ENCODE measurements around the gene VEGFD.

The VEGFD gene

GRCh38 chrX:15399962-15400391, 15.8 kb upstream of the VEGFD start:
- TF ChIP-seq CSDC2 (CRISPR knock-in tag; IDR thresholded peaks at IDR 0.05) (no peak), POU6F1 (CRISPR knock-in tag; IDR thresholded peaks at IDR 0.05; ENCODE audit: borderline replicate concordance, low read depth) (no peak), OSR1 (CRISPR knock-in tag; IDR thresholded peaks at IDR 0.05) (no peak), PPARA (CRISPR knock-in tag; IDR thresholded peaks at IDR 0.05; ENCODE audit: borderline replicate concordance) (no peak)
- ATAC-seq = no peak

GRCh38 chrX:15398874-15399273, 14.7 kb upstream of the VEGFD start:
- TF ChIP-seq CREB5 (CRISPR knock-in tag; IDR thresholded peaks at IDR 0.05; ENCODE audit: low read depth) = no peak
- TF ChIP-seq SNAI2 (CRISPR knock-in tag; IDR thresholded peaks at IDR 0.05) = no peak
- TF ChIP-seq RARB (CRISPR knock-in tag; IDR thresholded peaks at IDR 0.05) = no peak
- no peak for TF ChIP-seq OSR1 (CRISPR knock-in tag; IDR thresholded peaks at IDR 0.05)
- no peak for TF ChIP-seq TOX (CRISPR knock-in tag; IDR thresholded peaks at IDR 0.05; ENCODE audit: borderline replicate concordance)
- TF ChIP-seq ZC3H10 (CRISPR knock-in tag; IDR thresholded peaks at IDR 0.05) = no peak
- no peak for TF ChIP-seq CSDC2 (CRISPR knock-in tag; IDR thresholded peaks at IDR 0.05)
- TF ChIP-seq ZNF8 (CRISPR knock-in tag; IDR thresholded peaks at IDR 0.05) = no peak
- TF ChIP-seq PATZ1 (CRISPR knock-in tag; IDR thresholded peaks at IDR 0.05; ENCODE audit: borderline replicate concordance) = no peak
- no peak for TF ChIP-seq ZNF565 (CRISPR knock-in tag; conservative IDR thresholded peaks at IDR 0.05; ENCODE audit: low read depth)
- no peak for TF ChIP-seq ESRRG (CRISPR knock-in tag; IDR thresholded peaks at IDR 0.05)
- no peak for TF ChIP-seq TSHZ2 (CRISPR knock-in tag; IDR thresholded peaks at IDR 0.05)
- ATAC-seq = no peak

GRCh38 chrX:15395789-15396188, 11.6 kb upstream of the VEGFD start:
- ATAC-seq = no peak
- TF ChIP-seq ARNTL (CRISPR knock-in tag; IDR thresholded peaks at IDR 0.05; ENCODE audit: borderline replicate concordance, low read depth) = no peak
- peak; percentile 27; the same call in 1 of the 2 replicates for TF ChIP-seq TSHZ2 (CRISPR knock-in tag; IDR thresholded peaks at IDR 0.05)

- no peak for ATAC-seq
Measured at GRCh38 chrX:15391850-15392249, 7.6 kb upstream of the VEGFD start.

More at GRCh38 chrX:15391850-15392249, 7.6 kb upstream of the VEGFD start:
- TF ChIP-seq CSDC2 (CRISPR knock-in tag; IDR thresholded peaks at IDR 0.05) (no peak), OSR1 (CRISPR knock-in tag; IDR thresholded peaks at IDR 0.05) (no peak), RARB (CRISPR knock-in tag; IDR thresholded peaks at IDR 0.05) (no peak), CREB5 (CRISPR knock-in tag; IDR thresholded peaks at IDR 0.05; ENCODE audit: low read depth) (no peak), ZNF565 (CRISPR knock-in tag; conservative IDR thresholded peaks at IDR 0.05; ENCODE audit: low read depth) (no peak), TCF4 (CRISPR knock-in tag; IDR thresholded peaks at IDR 0.05; ENCODE audit: borderline replicate concordance) (no peak), ZNF8 (CRISPR knock-in tag; IDR thresholded peaks at IDR 0.05) (no peak), ZFP3 (CRISPR knock-in tag; IDR thresholded peaks at IDR 0.05) (no peak), TOX (CRISPR knock-in tag; IDR thresholded peaks at IDR 0.05; ENCODE audit: borderline replicate concordance) (no peak), ARNTL (CRISPR knock-in tag; IDR thresholded peaks at IDR 0.05; ENCODE audit: borderline replicate concordance, low read depth) (no peak), ZC3H10 (CRISPR knock-in tag; IDR thresholded peaks at IDR 0.05) (no peak), POU6F1 (CRISPR knock-in tag; IDR thresholded peaks at IDR 0.05; ENCODE audit: borderline replicate concordance, low read depth) (no peak)

All from SK-N-SH treated with all-trans-retinoic acid at 6 μM for 48 hours (cell line).